GM23248 (cell line): ENCODE results near the gene CSNK2B. TPM values are rescaled to one million over a fixed set of nuclear protein-coding genes. Genes with fewer than 3 reads are reported as not detected.

Experiments used
- DNase-seq: peaks from one replicate; pipeline ENCODE4 v3.0.0-alpha.2; 2015
- H2AFZ ChIP-seq: fragments of 200-600 bp; sonication (generic); 2 replicates; pipeline ENCODE4 v1.6.1; 2016; ENCODE audit warnings: antibody characterized with exemption
- H3F3A ChIP-seq: fragments of 200-600 bp; sonication (generic); 2 replicates; pipeline ENCODE4 v1.6.1; 2016; ENCODE audit warnings: mild to moderate bottlenecking, antibody characterized with exemption, mixed run types; ENCODE audit not compliant: insufficient read depth
- H3K27ac ChIP-seq: fragments of 200-600 bp; sonication (generic); 2 replicates; pipeline ENCODE4 v1.5.1; 2016; ENCODE audit warnings: mild to moderate bottlenecking
- H3K27me3 ChIP-seq: fragments of 200-600 bp; sonication (generic); replicated peaks from 2 replicates; pipeline ENCODE4 v1.6.1; 2016; ENCODE audit warnings: mild to moderate bottlenecking; ENCODE audit not compliant: insufficient read depth
- H3K36me3 ChIP-seq: fragments of 200-600 bp; sonication (generic); 2 replicates; pipeline ENCODE4 v1.6.1; 2016; ENCODE audit warnings: low read depth, mild to moderate bottlenecking
- H3K4me1 ChIP-seq: fragments of 200-600 bp; sonication (generic); 2 replicates; pipeline ENCODE4 v1.6.1; 2016; ENCODE audit warnings: mild to moderate bottlenecking; ENCODE audit not compliant: insufficient read depth
- H3K4me2 ChIP-seq: fragments of 200-600 bp; sonication (generic); one replicate; pipeline ENCODE4 v1.6.1; 2016; ENCODE audit warnings: mild to moderate bottlenecking; ENCODE audit not compliant: unreplicated experiment
- H3K4me3 ChIP-seq: fragments of 200-600 bp; sonication (generic); 2 replicates; pipeline ENCODE4 v1.5.1; 2016; ENCODE audit warnings: mild to moderate bottlenecking
- H3K79me2 ChIP-seq: fragments of 200-600 bp; sonication (generic); 2 replicates; pipeline ENCODE4 v1.6.1; 2016; ENCODE audit warnings: mild to moderate bottlenecking; ENCODE audit not compliant: insufficient read depth
- H3K9ac ChIP-seq: fragments of 200-600 bp; sonication (generic); 2 replicates; pipeline ENCODE4 v1.6.1; 2016; ENCODE audit warnings: mild to moderate bottlenecking
- H3K9me2 ChIP-seq: fragments of 200-600 bp; sonication (generic); 2 replicates; pipeline ENCODE4 v1.6.1; 2016; ENCODE audit warnings: mixed run types, mild to moderate bottlenecking, moderate library complexity; ENCODE audit not compliant: insufficient read depth
- H3K9me3 ChIP-seq: fragments of 200-600 bp; sonication (generic); one replicate; pipeline ENCODE4 v1.6.1; 2017; ENCODE audit warnings: low read depth
- H4K20me1 ChIP-seq: fragments of 200-600 bp; sonication (generic); 2 replicates; pipeline ENCODE4 v1.6.0; 2016; ENCODE audit not compliant: insufficient read depth
- EZH2 ChIP-seq: fragments of 200-600 bp; sonication (generic); IDR thresholded peaks from 2 replicates; pipeline ENCODE4 v1.6.1; 2018; ENCODE audit warnings: antibody characterized with exemption, mild to moderate bottlenecking; ENCODE audit not compliant: insufficient read depth, poor library complexity, severe bottlenecking
- EZH2phosphoT487 ChIP-seq: fragments of 200-600 bp; sonication (generic); IDR thresholded peaks from 2 replicates; pipeline ENCODE4 v1.6.1; 2018; ENCODE audit warnings: antibody characterized with exemption, moderate library complexity, mild to moderate bottlenecking, low read depth; ENCODE audit not compliant: insufficient read depth
- WGBS, 2 experiments: methylation state at CpG; one replicate each; pipeline ENCODE4 v1.1.6; 2015 to 2017; ENCODE audit warnings: low lambda C conversion rate in 2 of 2, low coverage in 1 of 2; ENCODE audit errors: missing lambda C conversion rate in 2 of 2; 5-methylcytosine and 5-hydroxymethylcytosine counted together
- in situ Hi-C: fragments of 300-500 bp; cut with MboI; formaldehyde crosslinking; loops from 2 replicates; pipeline ENCODE4 v1.15.0; 2020
- polyA plus RNA-seq: library from polyadenylated mRNA; unstranded; fragments of >200 nt; fragmentation: Nextera tagmentation; extraction: Ambion mirVana; gene quantifications from 2 replicates; pipeline ENCODE4 v1.2.1, GENCODE V29; 2016
- total RNA-seq: library from RNA; depleted of rRNA; stranded (reverse); fragments of >200 nt; shearing (Covaris generic); gene quantifications from 2 replicates; pipeline ENCODE4 v1.2.3, GENCODE V29; 2014

Gene CSNK2B
- total and polyA plus RNA-seq, 2 experiments from 2014 or later: 224 to 256 TPM

DNA sequence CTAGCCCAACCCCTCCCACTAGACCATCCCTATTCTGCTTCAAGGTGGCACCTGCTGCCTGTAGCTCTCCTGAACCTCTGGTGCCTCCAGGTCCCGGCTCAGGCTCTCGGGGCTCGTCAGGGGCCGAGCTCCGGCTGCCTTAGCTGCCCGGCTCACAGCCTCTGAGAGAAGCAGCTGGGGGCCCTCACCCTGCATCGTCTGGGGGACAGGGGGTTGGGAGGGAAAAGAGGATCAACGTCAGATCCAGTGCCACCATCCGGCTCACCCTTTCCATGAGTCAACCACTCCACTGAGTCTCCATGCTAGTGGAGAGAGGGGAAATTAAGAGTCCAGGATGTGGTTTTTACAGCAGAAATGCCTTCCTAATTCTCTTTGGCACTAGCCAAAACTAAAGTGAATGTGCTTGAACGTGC is 26.4 kb upstream of the CSNK2B start:
- Histone ChIP-seq H3K9ac (peak overlapping the region; percentile 46), H3K79me2 (no peaks in the 10 kb centered on the region; the same call in 1 of the 2 replicates), H3F3A (peaks cover 68% of the 10 kb centered on the region), H3K9me3 (no peaks in the 10 kb centered on the region), H3K4me3 (no peak overlapping the region), H2AFZ (no peak overlapping the region), H3K27ac (peak overlapping the region; percentile 84), H3K9me2 (no peaks in the 10 kb centered on the region), H3K36me3 (peaks cover 56% of the 10 kb centered on the region), H3K27me3 (no peaks in the 10 kb centered on the region), H4K20me1 (no peaks in the 10 kb centered on the region), H3K4me2 (no peak overlapping the region), H3K4me1 (peaks cover 12% of the 10 kb centered on the region)
- in situ Hi-C loops: no loop called here
- peak; percentile 82 for DNase-seq
- 37 to 44% methylated on average over 10 of the region's 10 CpGs for whole genome bisulfite sequencing, 2 experiments
- TF ChIP-seq EZH2phosphoT487 (no peak), EZH2 (no peak)

DNA sequence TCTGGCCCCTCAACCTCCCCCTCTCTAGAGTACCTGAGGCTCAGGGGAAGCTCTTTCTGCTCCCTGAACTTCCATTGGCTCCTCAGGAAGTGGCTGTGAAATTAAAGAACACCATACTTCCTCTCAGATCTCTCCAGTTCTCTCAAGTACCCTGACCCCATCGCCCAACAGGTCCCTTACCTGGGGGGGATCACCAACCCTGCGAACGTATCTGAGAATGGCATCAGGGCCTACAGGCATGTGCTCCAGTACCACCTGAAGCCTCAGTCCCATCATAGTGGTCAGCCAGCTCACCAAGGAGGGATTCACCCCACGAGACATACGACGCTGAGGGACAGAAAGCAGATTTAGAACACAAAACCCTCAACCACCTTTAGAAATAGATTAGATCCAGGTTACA is 25.3 kb upstream of the CSNK2B start:
- peaks cover 52% of the 10 kb centered on the region for H3K36me3 ChIP-seq
- H3K27me3 ChIP-seq: no peaks in the 10 kb centered on the region
- no peaks in the 10 kb centered on the region for H4K20me1 ChIP-seq
- no peaks in the 10 kb centered on the region; the same call in 1 of the 2 replicates for H3K79me2 ChIP-seq
- H2AFZ ChIP-seq: no peak overlapping the region
- no peaks in the 10 kb centered on the region for H3K9me2 ChIP-seq
- peaks cover 58% of the 10 kb centered on the region for H3F3A ChIP-seq
- H3K9me3 ChIP-seq: no peaks in the 10 kb centered on the region
- H3K4me2 ChIP-seq: no peak overlapping the region
- H3K9ac ChIP-seq: no peak overlapping the region
- no peak for DNase-seq
- peaks cover 12% of the 10 kb centered on the region for H3K4me1 ChIP-seq
- 93 to 94% methylated on average over 6 of the region's 6 CpGs for WGBS, 2 experiments
- in situ Hi-C loops: no loop called here
- peak overlapping the region; percentile 84; the same call in 1 of the 2 replicates for H3K27ac ChIP-seq
- no peak overlapping the region for H3K4me3 ChIP-seq
- TF ChIP-seq EZH2phosphoT487 (no peak), EZH2 (no peak)

GRCh38 chr6:31641370-31641769 is 24.5 kb upstream of the CSNK2B start:
- Histone ChIP-seq H3K27ac (no peak overlapping the region), H3K79me2 (no peaks in the 10 kb centered on the region), H3K4me3 (no peak overlapping the region), H3K36me3 (peaks cover 51% of the 10 kb centered on the region), H3K4me2 (no peak overlapping the region), H3K9ac (no peak overlapping the region), H3K27me3 (no peaks in the 10 kb centered on the region), H3K9me3 (no peaks in the 10 kb centered on the region), H2AFZ (no peak overlapping the region), H3K9me2 (no peaks in the 10 kb centered on the region), H3F3A (peaks cover 51% of the 10 kb centered on the region), H4K20me1 (no peaks in the 10 kb centered on the region), H3K4me1 (peaks cover 12% of the 10 kb centered on the region)
- WGBS, 2 experiments: 78 to 86% methylated on average over 4 of the region's 4 CpGs
- in situ Hi-C loops: no loop called here
- DNase-seq: no peak
- TF ChIP-seq EZH2phosphoT487 (no peak), EZH2 (no peak)

GRCh38 chr6:31642798-31643570 is 22.9 kb upstream of the CSNK2B start:
- peaks cover 12% of the 10 kb centered on the region for H3K79me2 ChIP-seq
- DNase-seq: no peak
- H4K20me1 ChIP-seq: no peaks in the 10 kb centered on the region

More at GRCh38 chr6:31642798-31643570, 22.9 kb upstream of the CSNK2B start:
- no peak for TF ChIP-seq EZH2phosphoT487
- no peak for TF ChIP-seq EZH2
- Histone ChIP-seq H3K4me2 (no peak overlapping the region), H3K9me3 (no peaks in the 10 kb centered on the region), H3K9ac (no peak overlapping the region), H3K27ac (no peak overlapping the region), H3K4me1 (peaks cover 12% of the 10 kb centered on the region), H3K36me3 (peaks cover 45% of the 10 kb centered on the region), H3K9me2 (no peaks in the 10 kb centered on the region), H2AFZ (no peak overlapping the region), H3F3A (peaks cover 37% of the 10 kb centered on the region), H3K4me3 (no peak overlapping the region), H3K27me3 (no peaks in the 10 kb centered on the region)
- WGBS, 2 experiments: 91 to 93% methylated on average over 6 of the region's 6 CpGs
- in situ Hi-C loops: no loop called here
